HG02610 (cell line): ENCODE measurements around the gene ZSWIM8.
A peak's percentile ranks its signal among the peaks of the same experiment; 100 is the strongest.
"Not testable (repeated sequence)": the region's sequence is repeated elsewhere in the genome, so short reads cannot be mapped to it uniquely, and the experiment has no call there.

ENCODE experiments used
- ATAC-seq: cut with Tn5 transposase; IDR thresholded peaks from one replicate; pipeline ENCODE4 v1.9.1; 2021; ENCODE audit warnings: mild to moderate bottlenecking, moderate library complexity; ENCODE audit not compliant: unreplicated experiment

Gene ZSWIM8

GRCh38 chr10:73772281-73773151 is 12.9 kb upstream of the ZSWIM8 start:
- peak; percentile 63 for ATAC-seq

- ATAC-seq = no peak
These were observed 12.1 kb upstream of the ZSWIM8 start for GRCh38 chr10:73773152-73773879.

- no peak for ATAC-seq
These were observed 10.8 kb upstream of the ZSWIM8 start for GRCh38 chr10:73774637-73775036.

- ATAC-seq = no peak
These were observed 6.4 kb upstream of the ZSWIM8 start for GRCh38 chr10:73779018-73779417.

- ATAC-seq = no peak
These were observed 5.7 kb upstream of the ZSWIM8 start for GRCh38 chr10:73779539-73780197.

GRCh38 chr10:73780301-73780700 is 5.1 kb upstream of the ZSWIM8 start:
- ATAC-seq = no peak

GRCh38 chr10:73780966-73781365 is 4.4 kb upstream of the ZSWIM8 start:
- no peak for ATAC-seq

GRCh38 chr10:73781548-73781878 is 3.9 kb upstream of the ZSWIM8 start:
- ATAC-seq = no peak

- peak; percentile 51 for ATAC-seq
These were observed 3.3 kb upstream of the ZSWIM8 start, which contains the start of gene CHCHD1 for GRCh38 chr10:73781879-73782748. Gene CHCHD1, plus strand, starts transcription at chr10:73782048. Its CDS starts 28 bp downstream, at chr10:73782076.

- ATAC-seq = no peak
These were observed 2.7 kb upstream of the ZSWIM8 start for GRCh38 chr10:73782749-73783085.

- ATAC-seq = peak; percentile 13
These were observed 510 bp downstream of the ZSWIM8 start for GRCh38 chr10:73785721-73786511.

GRCh38 chr10:73786512-73786885 is 1.1 kb downstream of the ZSWIM8 start:
- no peak for ATAC-seq

GRCh38 chr10:73787031-73787800 is 1.8 kb downstream of the ZSWIM8 start:
- not testable (repeated sequence) for ATAC-seq

- ATAC-seq = no peak
These were observed 3.7 kb downstream of the ZSWIM8 start for GRCh38 chr10:73788864-73789658.

- no peak for ATAC-seq
These were observed 4.3 kb downstream of the ZSWIM8 start for GRCh38 chr10:73789659-73790055.

- ATAC-seq = no peak
These were observed 5.7 kb downstream of the ZSWIM8 start for GRCh38 chr10:73790886-73791625.

GRCh38 chr10:73791871-73792400 is 6.5 kb downstream of the ZSWIM8 start:
- ATAC-seq = no peak
